Measurements from ENCODE around the gene SNAP25.

SNAP25 gene

GRCh38 chr20:10261702-10262101 lies 43.1 kb downstream of the SNAP25 start:
- Histone ChIP-seq H3K79me2 (ENCODE audit: control insufficient read depth, low read length) (no peaks in the 10 kb centered on the region), H3K27me3 (ENCODE audit: control insufficient read depth, low read length) (no peaks in the 10 kb centered on the region)

GRCh38 chr20:10263385-10264165 lies 44.9 kb downstream of the SNAP25 start:
- H4K20me1 ChIP-seq (ENCODE audit: control insufficient read depth, insufficient read depth, low read depth, low read length): no peaks in the 10 kb centered on the region
- no peak overlapping the region for H3K4me3 ChIP-seq (ENCODE audit: low read length)
- H3K4me1 ChIP-seq (ENCODE audit: control insufficient read depth, low read length): no peaks in the 10 kb centered on the region
- H3K36me3 ChIP-seq (ENCODE audit: control insufficient read depth, low read length): no peaks in the 10 kb centered on the region
- no peak overlapping the region for H3K4me2 ChIP-seq (ENCODE audit: low read length)
- no peaks in the 10 kb centered on the region for H3K79me2 ChIP-seq (ENCODE audit: control insufficient read depth, low read length)
- no peaks in the 10 kb centered on the region for H3K9me2 ChIP-seq (replicated peaks; ENCODE audit: control insufficient read depth, low read length)
- no peaks in the 10 kb centered on the region for H3K27me3 ChIP-seq (ENCODE audit: control insufficient read depth, low read length)
- no peak overlapping the region for H3K27ac ChIP-seq (ENCODE audit: low read depth, low read length)
- no peaks in the 10 kb centered on the region for H3F3A ChIP-seq (ENCODE audit: control insufficient read depth, insufficient read depth)
- TF ChIP-seq CTCF (IDR thresholded peaks at IDR 0.05; ENCODE audit: low read depth, low read length, poor library complexity, severe bottlenecking) (no peak), EZH2phosphoT487 (IDR thresholded peaks at IDR 0.05; ENCODE audit: borderline replicate concordance, low read length) (no peak)
- H3K9me3 ChIP-seq (ENCODE audit: control insufficient read depth, insufficient read depth, low read length): no peaks in the 10 kb centered on the region

More at GRCh38 chr20:10261702-10262101, 43.1 kb downstream of the SNAP25 start:
- TF ChIP-seq EZH2phosphoT487 (IDR thresholded peaks at IDR 0.05; ENCODE audit: borderline replicate concordance, low read length) (no peak), CTCF (IDR thresholded peaks at IDR 0.05; ENCODE audit: low read depth, low read length, poor library complexity, severe bottlenecking) (no peak)
- H3F3A ChIP-seq (ENCODE audit: control insufficient read depth, insufficient read depth): no peaks in the 10 kb centered on the region
- H3K9me2 ChIP-seq (replicated peaks; ENCODE audit: control insufficient read depth, low read length): no peaks in the 10 kb centered on the region
- H3K9me3 ChIP-seq (ENCODE audit: control insufficient read depth, insufficient read depth, low read length): no peaks in the 10 kb centered on the region
- no peak overlapping the region for H3K4me2 ChIP-seq (ENCODE audit: low read length)
- no peaks in the 10 kb centered on the region for H3K36me3 ChIP-seq (ENCODE audit: control insufficient read depth, low read length)
- H3K4me3 ChIP-seq (ENCODE audit: low read length): no peak overlapping the region
- no peak overlapping the region for H3K27ac ChIP-seq (ENCODE audit: low read depth, low read length)
- H3K4me1 ChIP-seq (ENCODE audit: control insufficient read depth, low read length): no peaks in the 10 kb centered on the region
- H4K20me1 ChIP-seq (ENCODE audit: control insufficient read depth, insufficient read depth, low read depth, low read length): no peaks in the 10 kb centered on the region

GRCh38 chr20:10264166-10264558 lies 45.5 kb downstream of the SNAP25 start:
- Histone ChIP-seq H3K9me2 (replicated peaks; ENCODE audit: control insufficient read depth, low read length) (no peaks in the 10 kb centered on the region), H3K36me3 (ENCODE audit: control insufficient read depth, low read length) (no peaks in the 10 kb centered on the region), H3K9me3 (ENCODE audit: control insufficient read depth, insufficient read depth, low read length) (no peaks in the 10 kb centered on the region), H3K27ac (ENCODE audit: low read depth, low read length) (no peak overlapping the region), H3K4me3 (ENCODE audit: low read length) (no peak overlapping the region), H3K4me2 (ENCODE audit: low read length) (no peak overlapping the region), H4K20me1 (ENCODE audit: control insufficient read depth, insufficient read depth, low read depth, low read length) (no peaks in the 10 kb centered on the region), H3K79me2 (ENCODE audit: control insufficient read depth, low read length) (no peaks in the 10 kb centered on the region), H3K27me3 (ENCODE audit: control insufficient read depth, low read length) (no peaks in the 10 kb centered on the region), H3F3A (ENCODE audit: control insufficient read depth, insufficient read depth) (no peaks in the 10 kb centered on the region), H3K4me1 (ENCODE audit: control insufficient read depth, low read length) (no peaks in the 10 kb centered on the region)
- TF ChIP-seq CTCF (IDR thresholded peaks at IDR 0.05; ENCODE audit: low read depth, low read length, poor library complexity, severe bottlenecking) (no peak), EZH2phosphoT487 (IDR thresholded peaks at IDR 0.05; ENCODE audit: borderline replicate concordance, low read length) (no peak)
